K562 (cell line): ENCODE measurements around the gene KCNQ4. TPM values are rescaled to one million over a fixed set of nuclear protein-coding genes. Genes with fewer than 3 reads are reported as not detected.

Source experiments
- ARID2 ChIP-seq: fragments of 450-650 bp; IDR thresholded peaks from 2 replicates; pipeline ENCODE4 v1.6.1; 2017; ENCODE audit warnings: antibody characterized with exemption, mild to moderate bottlenecking
- BRF2 ChIP-seq: IDR thresholded peaks from 3 replicates; pipeline ENCODE4 v1.6.1; 2011; ENCODE audit warnings: borderline replicate concordance, mild to moderate bottlenecking; ENCODE audit not compliant: insufficient read length, insufficient read depth
- CREM ChIP-seq: IDR thresholded peaks from 2 replicates; pipeline ENCODE4 v1.6.1; 2014; ENCODE audit warnings: antibody characterized with exemption, low read depth
- E2F3 ChIP-seq: fragments of 250-450 bp; sonication (Bioruptor Pico); IDR thresholded peaks from 2 replicates; pipeline ENCODE4 v1.4.0; 2020; ENCODE audit warnings: mild to moderate bottlenecking
- ESRRB ChIP-seq: fragments of 250-450 bp; sonication (Bioruptor Pico); IDR thresholded peaks from 2 replicates; pipeline ENCODE4 v1.5.0; 2020; ENCODE audit warnings: mild to moderate bottlenecking, moderate library complexity, borderline replicate concordance
- GTF2A2 ChIP-seq: IDR thresholded peaks from 2 replicates; pipeline ENCODE4 v1.6.1; 2016; ENCODE audit warnings: mild to moderate bottlenecking, missing genetic modification characterization, missing compliant biosample characterization
- LCOR ChIP-seq: sonication (generic); formaldehyde crosslinking; IDR thresholded peaks from 2 replicates; pipeline ENCODE4 v1.8.0; 2022; ENCODE audit warnings: mild to moderate bottlenecking, missing genetic modification reagents
- MED1 ChIP-seq: sonication (generic); formaldehyde crosslinking; IDR thresholded peaks from 2 replicates; pipeline ENCODE4 v1.8.1; 2023; ENCODE audit warnings: missing genetic modification reagents, borderline replicate concordance
- NCOR1 ChIP-seq: fragments of 450-650 bp; IDR thresholded peaks from 2 replicates; pipeline ENCODE4 v1.6.1; 2016; ENCODE audit warnings: mild to moderate bottlenecking, moderate library complexity
- NFIC ChIP-seq: fragments of 450-650 bp; IDR thresholded peaks from 2 replicates; pipeline ENCODE4 v1.6.1; 2017; ENCODE audit warnings: mild to moderate bottlenecking, inconsistent platforms
- PHTF2 ChIP-seq: fragments of 250-450 bp; sonication (Bioruptor Pico); IDR thresholded peaks from 2 replicates; pipeline ENCODE4 v1.5.0; 2021; ENCODE audit warnings: mild to moderate bottlenecking
- RBM25 ChIP-seq: fragments of 200-400 bp; formaldehyde crosslinking; IDR thresholded peaks from 2 replicates; pipeline ENCODE4 v1.6.1; 2018; ENCODE audit warnings: low read length, low read depth, moderate library complexity; ENCODE audit not compliant: severe bottlenecking
- SMARCA4 ChIP-seq: fragments of 450-650 bp; IDR thresholded peaks from 2 replicates; pipeline ENCODE4 v1.6.1; 2016
- SMC3 ChIP-seq: conservative IDR thresholded peaks from 2 replicates; pipeline ENCODE4 v1.6.1; 2011; ENCODE audit warnings: low read depth, low read length, improper control_type of control experiment; ENCODE audit not compliant: insufficient read depth
- WHSC1 ChIP-seq: IDR thresholded peaks from one replicate; pipeline ENCODE4 v1.6.1; 2012; ENCODE audit warnings: low read length, control low read depth, inconsistent platforms
- ZKSCAN8 ChIP-seq: fragments of 200-800 bp; sonication (Bioruptor generic); IDR thresholded peaks from 2 replicates; pipeline ENCODE4 v1.6.1; 2016; ENCODE audit warnings: missing genetic modification characterization, missing compliant biosample characterization
- ZNF134 ChIP-seq: fragments of 250-450 bp; sonication (Bioruptor Pico); conservative IDR thresholded peaks from 2 replicates; pipeline ENCODE4 v1.4.0; 2020
- ZNF175 ChIP-seq: fragments of 200-800 bp; sonication (Bioruptor generic); IDR thresholded peaks from 2 replicates; pipeline ENCODE4 v1.6.1; 2016; ENCODE audit warnings: low read depth, mild to moderate bottlenecking, missing genetic modification characterization, missing compliant biosample characterization
- ZNF639 ChIP-seq, 2 experiments: fragments of 200-800 bp in 1 of 2; sonication (Bioruptor generic) in 1 of 2; sonication (generic) in 1 of 2; formaldehyde crosslinking in 1 of 2; IDR thresholded peaks in 1 of 2; conservative IDR thresholded peaks in 1 of 2; 2 replicates each; pipeline versions ENCODE4 v1.5.0 to v1.6.1; 2016 to 2020; ENCODE audit warnings: missing compliant biosample characterization in 1 of 2, missing genetic modification characterization in 1 of 2, missing genetic modification reagents in 1 of 2
- ZNF785 ChIP-seq: fragments of 250-450 bp; sonication (Bioruptor Pico); IDR thresholded peaks from 2 replicates; pipeline ENCODE4 v1.4.0; 2020; ENCODE audit warnings: mild to moderate bottlenecking
- polyA plus RNA-seq, 8 experiments: library from polyadenylated mRNA; depleted of rRNA in 4 of 8; stranded (reverse) in 5 of 8; unstranded in 3 of 8; fragments of >200 nt; fragmentation: Nextera tagmentation in 2 of 8; fragmentation: Illumina TruSeq in 1 of 8; extraction: Ambion mirVana in 2 of 8; extraction: Trizol in 1 of 8; gene quantifications; 2 replicates each; pipeline versions ENCODE4 v1.2.1 to v1.2.3, GENCODE V29; 2011 to 2014; ENCODE audit warnings: inconsistent platforms in 1 of 8, missing spikeins in 1 of 8
- total RNA-seq, 7 experiments: library from RNA; depleted of rRNA in 6 of 7; stranded (reverse); fragments of >200 nt in 6 of 7; fragmentation: Illumina TruSeq in 2 of 7; extraction: Trizol in 2 of 7; gene quantifications; 2 replicates each; pipeline versions ENCODE4 v1.2.1 to v1.2.3, GENCODE V29; 2011 to 2021; ENCODE audit warnings: low replicate concordance in 1 of 7
- TF ChIP-seq, protein P1 (sequence below): fragments of 450-650 bp; IDR thresholded peaks from 2 replicates; pipeline ENCODE4 v1.6.1; 2017; ENCODE audit warnings: mild to moderate bottlenecking, moderate library complexity
- TF ChIP-seq, protein P2 (sequence below): fragments of 250-450 bp; sonication (Bioruptor Pico); IDR thresholded peaks from 2 replicates; pipeline ENCODE4 v1.8.0; 2021; ENCODE audit warnings: borderline replicate concordance, mild to moderate bottlenecking, moderate library complexity; ENCODE audit not compliant: poor library complexity, severe bottlenecking

KCNQ4 gene
- total and polyA plus RNA-seq, 9 of the 15 experiments (the other 6 are each of a cell fraction or from before 2014, with no cell fraction given), result 0.07 to 4.1 (median 0.79) TPM

- TF ChIP-seq GTF2A2 (tag) (no peak), SMARCA4 (peak; percentile 100), LCOR (CRISPR knock-in tag) (peak; percentile 93), CREM (peak; percentile 82), ARID2 (no peak), ZNF134 (no peak; the same call in none of the 2 replicates), BRF2 (no peak), WHSC1 (peak; percentile 29), SMC3 (no peak), E2F3 (CRISPR knock-in tag) (no peak), RBM25 (no peak), ZKSCAN8 (CRISPR knock-in tag) (peak; percentile 80; the same call in 1 of the 2 replicates), NFIC (peak; percentile 95), ZNF175 (CRISPR knock-in tag) (peak; percentile 89), NCOR1 (peak; percentile 99), ZNF785 (CRISPR knock-in tag) (no peak), PHTF2 (CRISPR knock-in tag) (no peak), ESRRB (CRISPR knock-in tag) (peak; percentile 31; the same call in 1 of the 2 replicates), MED1 (no peak), ZNF639 (CRISPR knock-in tag; conservative IDR thresholded peaks at IDR 0.05 in 1 of 2, IDR thresholded peaks at IDR 0.05 in 1 of 2) (peak in 1 of 2 experiments; percentile 89; a peak in 2 of 4 replicates)
- TF ChIP-seq, protein P1, sequence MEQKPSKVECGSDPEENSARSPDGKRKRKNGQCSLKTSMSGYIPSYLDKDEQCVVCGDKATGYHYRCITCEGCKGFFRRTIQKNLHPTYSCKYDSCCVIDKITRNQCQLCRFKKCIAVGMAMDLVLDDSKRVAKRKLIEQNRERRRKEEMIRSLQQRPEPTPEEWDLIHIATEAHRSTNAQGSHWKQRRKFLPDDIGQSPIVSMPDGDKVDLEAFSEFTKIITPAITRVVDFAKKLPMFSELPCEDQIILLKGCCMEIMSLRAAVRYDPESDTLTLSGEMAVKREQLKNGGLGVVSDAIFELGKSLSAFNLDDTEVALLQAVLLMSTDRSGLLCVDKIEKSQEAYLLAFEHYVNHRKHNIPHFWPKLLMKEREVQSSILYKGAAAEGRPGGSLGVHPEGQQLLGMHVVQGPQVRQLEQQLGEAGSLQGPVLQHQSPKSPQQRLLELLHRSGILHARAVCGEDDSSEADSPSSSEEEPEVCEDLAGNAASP, result no peak
- TF ChIP-seq, protein P2, sequence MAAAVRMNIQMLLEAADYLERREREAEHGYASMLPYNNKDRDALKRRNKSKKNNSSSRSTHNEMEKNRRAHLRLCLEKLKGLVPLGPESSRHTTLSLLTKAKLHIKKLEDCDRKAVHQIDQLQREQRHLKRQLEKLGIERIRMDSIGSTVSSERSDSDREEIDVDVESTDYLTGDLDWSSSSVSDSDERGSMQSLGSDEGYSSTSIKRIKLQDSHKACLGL (CRISPR knock-in tag), result no peak
Measured at GRCh38 chr1:40820911-40821693, 37.5 kb downstream of the KCNQ4 start (continued).
